ENCODE data around the gene NPC2. TPM values are rescaled to one million over a fixed set of nuclear protein-coding genes. Genes with fewer than 3 reads are reported as not detected.

NPC2 gene
- total RNA-seq, 1 donor from 2014 or later = 324 TPM

DNA sequence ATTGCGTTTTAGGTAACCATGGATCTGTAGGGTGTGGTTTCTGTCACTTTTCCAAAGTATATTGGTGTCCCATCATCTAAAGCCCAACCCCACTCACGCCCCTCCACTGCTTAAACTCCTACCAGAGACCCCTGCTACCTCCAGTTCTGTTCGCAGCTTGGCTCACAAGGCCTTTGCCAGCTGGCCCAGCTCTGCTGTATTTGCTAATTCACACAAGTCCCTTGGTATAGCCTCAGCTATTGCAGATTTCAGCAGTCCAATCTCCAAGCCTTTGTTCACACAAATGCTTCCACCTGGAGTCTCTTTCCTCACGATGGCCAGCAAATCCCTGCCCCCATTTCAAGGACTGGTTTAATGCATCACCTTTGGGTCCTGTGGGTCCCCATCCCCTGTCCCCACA is 24.6 kb upstream of the NPC2 start:
- H3K4me3 ChIP-seq = no peak overlapping the region
- no peaks in the 10 kb centered on the region for H3K27me3 ChIP-seq
- no peaks in the 10 kb centered on the region for H3K9me3 ChIP-seq
- no peak for DNase-seq (ENCODE audit: low spot score in 2 of 2)
- peaks cover 0 to 15% of the 10 kb centered on the region in 2 donors for H3K4me1 ChIP-seq
- H3K36me3 ChIP-seq = peaks cover 57 to 70% of the 10 kb centered on the region in 2 donors
- TF ChIP-seq, protein P1, sequence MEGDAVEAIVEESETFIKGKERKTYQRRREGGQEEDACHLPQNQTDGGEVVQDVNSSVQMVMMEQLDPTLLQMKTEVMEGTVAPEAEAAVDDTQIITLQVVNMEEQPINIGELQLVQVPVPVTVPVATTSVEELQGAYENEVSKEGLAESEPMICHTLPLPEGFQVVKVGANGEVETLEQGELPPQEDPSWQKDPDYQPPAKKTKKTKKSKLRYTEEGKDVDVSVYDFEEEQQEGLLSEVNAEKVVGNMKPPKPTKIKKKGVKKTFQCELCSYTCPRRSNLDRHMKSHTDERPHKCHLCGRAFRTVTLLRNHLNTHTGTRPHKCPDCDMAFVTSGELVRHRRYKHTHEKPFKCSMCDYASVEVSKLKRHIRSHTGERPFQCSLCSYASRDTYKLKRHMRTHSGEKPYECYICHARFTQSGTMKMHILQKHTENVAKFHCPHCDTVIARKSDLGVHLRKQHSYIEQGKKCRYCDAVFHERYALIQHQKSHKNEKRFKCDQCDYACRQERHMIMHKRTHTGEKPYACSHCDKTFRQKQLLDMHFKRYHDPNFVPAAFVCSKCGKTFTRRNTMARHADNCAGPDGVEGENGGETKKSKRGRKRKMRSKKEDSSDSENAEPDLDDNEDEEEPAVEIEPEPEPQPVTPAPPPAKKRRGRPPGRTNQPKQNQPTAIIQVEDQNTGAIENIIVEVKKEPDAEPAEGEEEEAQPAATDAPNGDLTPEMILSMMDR (IDR thresholded peaks at IDR 0.05) = no peak
- intact Hi-C loops (cut with DNase I) = no loop called here
- H3K27ac ChIP-seq = peak overlapping the region in 1 of 2 donors; percentile 78

DNA sequence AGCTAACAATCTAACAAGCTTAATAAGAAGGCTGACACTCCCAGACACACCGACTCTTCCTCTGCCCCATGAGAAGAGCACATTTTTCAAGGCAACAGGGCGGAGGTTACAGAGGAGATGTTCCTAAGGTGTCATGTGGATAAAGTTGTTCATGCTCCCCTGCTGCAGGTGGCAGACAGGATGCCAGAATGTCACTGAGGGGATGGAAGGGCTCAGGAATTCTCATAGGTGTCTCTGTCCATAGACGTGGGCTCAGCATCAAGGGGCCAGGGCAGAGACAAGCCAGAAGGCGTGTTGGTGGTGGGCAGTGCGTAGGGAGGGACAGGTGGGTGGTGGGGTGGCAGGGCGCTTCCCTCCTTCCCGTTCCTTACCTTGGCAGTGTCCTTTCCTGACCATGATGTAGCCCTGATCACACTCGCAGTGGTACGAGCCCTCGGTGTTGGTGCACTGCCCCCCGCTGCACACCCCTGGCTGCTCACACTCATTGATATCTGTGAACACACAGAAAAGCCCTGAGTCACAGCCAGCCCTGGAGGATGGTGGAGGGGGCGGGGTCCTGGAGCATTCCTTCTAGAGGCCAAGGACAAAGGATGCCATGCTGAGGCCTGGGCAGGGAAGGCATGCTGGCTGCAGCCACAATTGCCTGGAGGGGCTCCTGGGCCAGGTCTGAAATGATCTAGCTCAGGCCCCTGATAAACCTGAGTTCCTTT is 23.5 kb upstream of the NPC2 start:
- Histone ChIP-seq H3K36me3 (peaks cover 46 to 60% of the 10 kb centered on the region in 2 donors), H3K4me1 (peaks cover 5 to 26% of the 10 kb centered on the region in 2 donors), H3K27ac (peak overlapping the region; percentile 78 to 82), H3K27me3 (no peaks in the 10 kb centered on the region), H3K4me3 (no peak overlapping the region), H3K9me3 (no peaks in the 10 kb centered on the region)
- DNase-seq (ENCODE audit: low spot score in 2 of 2) = no peak
- intact Hi-C loops (cut with DNase I) = no loop called here
- TF ChIP-seq, protein P1 (IDR thresholded peaks at IDR 0.05) = no peak

DNA sequence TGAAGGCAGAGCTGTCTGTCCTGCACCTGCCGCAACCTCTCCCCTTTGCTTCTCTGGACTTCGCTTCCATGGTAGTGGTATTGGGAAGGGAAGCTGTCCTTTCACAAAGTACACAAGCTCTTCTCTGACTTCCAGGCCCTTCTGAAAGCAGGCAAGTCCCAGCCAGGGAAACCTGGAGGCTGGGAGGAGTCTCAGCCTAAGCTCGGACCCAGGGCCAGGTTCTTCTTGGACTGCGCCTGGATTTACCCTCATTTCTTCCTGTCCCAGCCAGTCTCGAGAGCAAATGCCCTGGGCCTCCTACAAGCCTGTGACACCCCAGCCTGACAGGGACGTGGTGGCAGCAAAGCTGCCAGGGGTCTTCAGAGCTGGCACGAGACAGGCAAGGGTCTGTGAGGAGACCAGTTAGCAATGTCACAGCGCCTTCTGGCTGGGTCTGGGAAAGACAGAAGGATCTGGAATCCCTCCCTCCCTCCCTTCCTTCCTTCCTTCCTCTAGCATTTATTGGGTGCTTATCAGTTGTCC is 22.8 kb upstream of the NPC2 start:
- H3K27me3 ChIP-seq = no peaks in the 10 kb centered on the region
- H3K4me1 ChIP-seq = peaks cover 5 to 32% of the 10 kb centered on the region in 2 donors
- H3K4me3 ChIP-seq = no peak overlapping the region
- intact Hi-C loops (cut with DNase I) = no loop called here
- no peak for DNase-seq (ENCODE audit: low spot score in 2 of 2)
- TF ChIP-seq, protein P1 (IDR thresholded peaks at IDR 0.05) = no peak
- H3K36me3 ChIP-seq = peaks cover 39 to 53% of the 10 kb centered on the region in 2 donors
- peak overlapping the region; percentile 78 to 82 for H3K27ac ChIP-seq
- no peaks in the 10 kb centered on the region for H3K9me3 ChIP-seq

DNA sequence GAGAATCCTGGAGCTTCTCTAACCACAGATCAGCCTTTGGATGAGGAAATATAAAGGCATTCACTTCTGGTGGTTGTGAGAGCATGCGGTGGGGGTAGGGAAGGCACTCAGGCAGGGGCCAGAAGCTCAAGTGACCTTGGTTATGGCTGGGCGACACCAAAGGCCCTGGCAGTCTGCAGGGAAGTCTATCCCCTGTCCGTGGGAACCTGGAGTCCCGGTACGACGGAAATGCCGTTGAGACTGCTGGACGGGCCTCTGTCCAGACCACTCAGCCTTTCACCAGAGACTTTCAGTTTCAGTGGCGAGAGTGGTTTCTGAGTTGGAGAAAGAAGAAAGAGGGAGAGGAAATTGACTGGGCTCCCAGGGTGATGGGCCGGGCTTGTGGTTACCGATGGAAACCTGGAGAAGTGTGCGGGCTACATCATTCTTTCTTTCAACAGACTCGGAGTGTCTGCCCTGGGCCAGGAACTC is 21.4 kb upstream of the NPC2 start:
- Histone ChIP-seq H3K27me3 (no peaks in the 10 kb centered on the region), H3K9me3 (no peaks in the 10 kb centered on the region), H3K27ac (peak overlapping the region; percentile 78 to 82), H3K4me3 (peak overlapping the region in 1 of 2 donors; percentile 1), H3K36me3 (peaks cover 45 to 52% of the 10 kb centered on the region in 2 donors), H3K4me1 (peaks cover 5 to 39% of the 10 kb centered on the region in 2 donors)
- TF ChIP-seq, protein P1 (IDR thresholded peaks at IDR 0.05) = no peak
- DNase-seq (ENCODE audit: low spot score in 2 of 2) = peak; percentile 42 to 82
- intact Hi-C loops (cut with DNase I) = loop anchor here (5.0 kb wide), 1 partner anchor 33 kb away; no protein-coding TSS in a partner anchor

DNA sequence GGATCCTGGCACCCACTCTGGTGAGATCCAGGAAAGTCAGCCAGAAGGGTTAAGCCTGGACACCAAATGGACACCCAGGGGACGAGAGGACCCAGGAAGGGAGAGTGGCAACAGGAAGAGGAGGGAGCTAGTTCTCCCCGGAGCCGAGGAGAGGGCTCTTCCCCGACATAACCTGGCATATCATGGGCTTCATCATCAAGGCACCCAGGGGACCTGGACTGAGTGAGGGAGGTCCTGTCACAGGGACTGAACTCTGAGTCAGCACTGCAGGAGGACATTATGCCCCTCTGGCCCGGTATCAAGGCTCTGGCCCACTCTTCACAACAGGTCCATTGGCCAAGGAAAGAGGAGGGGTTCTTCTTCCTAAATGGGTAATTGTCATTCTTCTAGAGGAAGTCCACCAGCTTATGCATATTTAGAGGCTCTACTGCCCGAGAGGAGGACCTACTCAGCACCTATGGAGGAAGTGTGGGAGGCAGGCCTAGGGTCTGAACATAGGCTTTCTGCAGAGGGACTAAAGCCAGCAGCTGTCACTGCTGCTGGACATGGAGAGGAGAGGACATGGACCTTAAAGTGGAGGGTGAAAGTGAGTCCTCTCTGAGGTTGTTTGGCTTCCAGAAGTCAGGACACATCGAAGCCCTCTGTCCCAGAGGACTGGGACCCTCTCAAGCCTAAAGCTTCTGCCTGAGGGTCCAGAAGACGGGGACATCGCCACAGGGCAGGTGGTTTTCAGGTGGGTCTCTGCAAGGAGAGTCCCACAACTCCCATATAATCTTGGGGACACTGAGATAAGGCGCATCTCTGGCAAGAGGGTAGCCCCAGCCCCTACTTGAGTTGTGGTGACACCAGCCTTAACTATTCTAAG is 19.1 kb upstream of the NPC2 start:
- H3K4me1 ChIP-seq = peaks cover 5 to 39% of the 10 kb centered on the region in 2 donors
- H3K9me3 ChIP-seq = no peaks in the 10 kb centered on the region
- intact Hi-C loops (cut with DNase I) = loop anchor here (5.0 kb wide), 1 partner anchor 35 kb away; no protein-coding TSS in a partner anchor
- H3K36me3 ChIP-seq = peaks cover 47 to 54% of the 10 kb centered on the region in 2 donors
- no peak overlapping the region for H3K4me3 ChIP-seq
- H3K27me3 ChIP-seq = no peaks in the 10 kb centered on the region
- peak in 1 of 2 donors; percentile 78 for DNase-seq (ENCODE audit: low spot score in 2 of 2)
- TF ChIP-seq, protein P1 (IDR thresholded peaks at IDR 0.05) = no peak
- H3K27ac ChIP-seq = peak overlapping the region; percentile 78 to 82

All from ascending aorta (tissue), 2 donors.